Raji (cell line): Measurements from ENCODE around the gene MAP6.

ENCODE experiments used
- POLR2A ChIP-seq: IDR thresholded peaks from 2 replicates; pipeline ENCODE4 v1.6.1; 2011; ENCODE audit warnings: low read depth, low read length, control low read depth; ENCODE audit not compliant: insufficient read depth

The MAP6 gene

DNA sequence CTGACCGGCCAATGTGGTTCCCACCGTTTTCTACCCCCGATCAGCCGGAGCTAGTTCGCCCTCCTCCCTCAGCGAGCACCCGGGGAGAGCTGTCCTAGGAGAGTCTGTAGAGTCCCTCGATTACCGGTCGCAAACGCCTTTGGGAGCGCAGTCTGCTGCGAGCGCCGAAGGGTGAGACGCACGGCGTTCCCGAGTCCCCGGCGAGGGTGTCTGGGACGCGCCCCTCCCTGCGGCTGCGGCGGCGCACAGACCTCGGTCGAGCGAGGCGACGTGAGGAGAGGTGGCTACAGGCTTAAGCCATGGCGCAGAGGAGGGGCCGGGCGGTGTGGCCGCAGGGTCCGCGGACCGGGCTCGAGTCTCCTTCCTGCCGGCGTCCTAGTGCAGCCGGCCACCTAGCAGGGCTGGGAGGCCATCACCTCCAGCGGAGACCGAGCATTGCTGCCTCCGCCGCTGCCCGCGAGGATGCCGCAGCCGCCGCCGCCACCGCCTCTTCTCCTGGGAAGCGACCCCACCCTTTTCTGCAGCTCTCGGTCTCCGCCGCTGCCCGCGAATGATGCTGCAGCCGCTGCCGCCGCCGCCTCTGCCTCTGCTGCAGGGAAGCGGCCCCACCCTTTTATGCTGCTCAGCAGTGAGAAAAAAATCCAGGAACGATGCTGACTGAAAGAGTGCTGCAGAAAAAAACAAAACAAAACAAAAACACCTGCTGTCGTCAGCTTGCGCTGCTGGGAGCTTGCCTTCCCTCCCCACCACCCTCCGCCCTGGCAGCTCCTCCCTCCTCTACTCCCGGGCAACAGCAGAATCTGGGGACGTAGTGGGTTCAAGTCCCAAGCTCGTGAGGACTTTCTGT is at the start of gene MAP6:
TSS of gene MAP6 (minus strand) at position 588 of the 847 bp plus-strand sequence. CDS start 669 bp downstream, outside the sequence.
- no peak for TF ChIP-seq POLR2A

- TF ChIP-seq POLR2A: no peak
Measured at GRCh38 chr11:75717608-75718418, 49.0 kb upstream of the MAP6 start, which contains the start of gene MOGAT2. Gene MOGAT2 (plus strand): TSS chr11:75717838. CDS start chr11:75717889, 51 bp downstream.

GRCh38 chr11:75716659-75717058 is 47.8 kb upstream of the MAP6 start:
- TF ChIP-seq POLR2A: no peak

- no peak for TF ChIP-seq POLR2A
Measured at GRCh38 chr11:75715688-75716087, 46.9 kb upstream of the MAP6 start.

DNA sequence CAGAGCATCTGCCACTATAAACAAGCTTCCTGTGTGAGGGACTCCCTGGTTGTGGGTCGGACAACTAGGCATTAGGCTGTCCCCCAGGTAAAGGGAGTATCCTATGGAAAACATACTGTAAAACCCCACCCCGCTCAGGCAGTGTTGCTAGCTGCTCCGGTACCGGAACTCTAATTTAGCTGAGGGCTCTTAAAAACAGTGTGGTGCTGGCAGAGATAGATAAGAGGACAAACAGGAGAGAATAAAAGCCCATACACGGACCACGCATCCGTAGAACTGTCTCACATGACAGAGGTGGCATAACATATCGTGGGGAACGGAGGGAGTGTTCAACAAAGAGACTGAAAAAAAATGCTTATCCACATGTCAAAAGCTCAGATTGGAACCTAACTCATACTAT is 45.4 kb upstream of the MAP6 start:
- no peak for TF ChIP-seq POLR2A

DNA sequence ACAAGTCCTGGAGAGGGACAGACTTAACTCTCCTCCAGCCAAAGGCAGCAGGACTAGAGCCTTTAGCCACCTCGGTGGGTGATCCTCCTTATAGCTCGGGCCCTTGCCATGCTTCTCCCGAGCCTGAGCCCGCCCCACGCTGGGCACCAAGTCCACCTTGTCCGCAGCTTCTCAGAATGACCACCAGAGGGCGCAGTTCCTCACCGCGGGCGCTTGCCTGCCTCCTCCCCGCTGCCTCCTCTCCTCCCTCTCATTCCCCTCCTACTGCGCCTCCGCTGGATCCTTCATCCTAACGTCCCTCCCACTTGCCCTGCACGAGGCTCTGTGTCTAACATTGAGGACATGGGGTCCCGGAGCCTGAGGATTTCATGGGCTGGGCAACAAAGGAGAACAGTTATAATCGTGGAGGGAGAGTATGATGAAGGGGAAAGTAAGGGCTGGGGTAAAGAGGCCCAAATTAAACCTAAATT is 37.5 kb upstream of the MAP6 start:
- no peak for TF ChIP-seq POLR2A

DNA sequence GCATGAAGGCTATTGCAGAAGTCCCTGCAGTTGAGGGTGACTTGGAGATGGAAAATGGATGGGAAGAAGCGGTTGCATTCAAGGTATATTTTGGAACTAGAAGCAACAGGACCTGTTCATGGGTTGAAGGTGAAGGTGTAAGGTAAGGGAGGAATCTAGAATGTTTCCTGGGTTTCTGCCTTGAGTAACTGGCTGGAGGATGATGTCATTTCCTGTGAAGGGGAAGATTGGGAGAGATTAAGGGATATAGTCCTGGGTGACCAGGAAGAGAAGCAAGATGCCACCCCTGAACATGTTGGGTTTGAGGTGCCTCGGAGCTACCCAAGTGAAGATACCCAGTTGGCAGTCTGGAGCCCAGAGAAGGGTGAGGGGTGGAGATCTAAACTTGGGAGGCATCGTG is 36.7 kb upstream of the MAP6 start:
- TF ChIP-seq POLR2A: no peak

- TF ChIP-seq POLR2A: no peak
Measured at GRCh38 chr11:75703695-75704237, 34.9 kb upstream of the MAP6 start.

GRCh38 chr11:75700940-75701339 is 32.1 kb upstream of the MAP6 start:
- no peak for TF ChIP-seq POLR2A

- TF ChIP-seq POLR2A: no peak
Measured at GRCh38 chr11:75697906-75698581, 29.2 kb upstream of the MAP6 start.

GRCh38 chr11:75691804-75692203 is 23.0 kb upstream of the MAP6 start:
- TF ChIP-seq POLR2A: no peak

- TF ChIP-seq POLR2A: no peak
Measured at GRCh38 chr11:75689863-75690609, 21.2 kb upstream of the MAP6 start.

GRCh38 chr11:75679566-75679965 is 10.7 kb upstream of the MAP6 start:
- TF ChIP-seq POLR2A: no peak

GRCh38 chr11:75678620-75679259 is 9.9 kb upstream of the MAP6 start:
- no peak for TF ChIP-seq POLR2A
